BJ (cell line): Measurements from ENCODE around the gene ANKRD44. TPM values are rescaled to one million over a fixed set of nuclear protein-coding genes. Genes with fewer than 3 reads are reported as not detected.
A peak's percentile ranks its signal among the peaks of the same experiment; 100 is the strongest.

Source experiments
- CTCF ChIA-PET: fragments of 350-600 bp; formaldehyde crosslinking; extraction: SDS; loops from one replicate; lab custom pipeline; 2021; ENCODE audit warnings: antibody characterized with exemption, inconsistent platforms; lab: Yijun Ruan, JAX
- POLR2A ChIA-PET: fragments of 300-600 bp; sonication (Branson Sonifier 250); formaldehyde crosslinking; extraction: SDS; loops from one replicate; lab custom pipeline; 2021; ENCODE audit warnings: antibody characterized with exemption; lab: Charles Lee
- DNase-seq: peaks from one replicate; pipeline ENCODE4 v3.0.0-alpha.2; 2011; ENCODE audit warnings: low read depth
- H3K27me3 ChIP-seq: 2 replicates; pipeline ENCODE4 v1.6.0; 2011; ENCODE audit warnings: low read length; ENCODE audit not compliant: control insufficient read depth, insufficient read depth
- H3K36me3 ChIP-seq: 2 replicates; pipeline ENCODE4 v1.5.1; 2011; ENCODE audit warnings: low read length; ENCODE audit not compliant: control insufficient read depth, insufficient read depth
- H3K4me3 ChIP-seq: 2 replicates; pipeline ENCODE4 v1.5.1; 2011; ENCODE audit warnings: low read depth, mild to moderate bottlenecking, control low read depth, low read length
- CTCF ChIP-seq: IDR thresholded peaks from 2 replicates; pipeline ENCODE4 v1.5.1; 2011; ENCODE audit warnings: low read depth, mild to moderate bottlenecking, control low read depth, inconsistent platforms, low read length, moderate library complexity; ENCODE audit not compliant: insufficient read depth
- polyA plus RNA-seq: library from polyadenylated mRNA; depleted of rRNA; stranded (reverse); fragments of >200 nt; gene quantifications from 2 replicates; pipeline ENCODE4 v1.2.3, GENCODE V29; 2011

ANKRD44 gene
- polyA plus RNA-seq, 1 experiment, result 12.4 TPM

GRCh38 chr2:197286805-197287595 is 23.6 kb downstream of the ANKRD44 start:
- DNase-seq, result peak; percentile 55
- Histone ChIP-seq H3K36me3 (no peaks in the 10 kb centered on the region), H3K4me3 (no peak overlapping the region), H3K27me3 (no peaks in the 10 kb centered on the region)
- POLR2A ChIA-PET, result interaction anchor here (0.7 kb wide), 1 partner anchor 9 kb away, joined by 3 read pairs; no protein-coding TSS in a partner anchor
- CTCF ChIA-PET, result interaction anchor here (0.9 kb wide), 1 partner anchor 30 kb away, joined by 4 read pairs; no protein-coding TSS in a partner anchor
- TF ChIP-seq CTCF, result no peak

GRCh38 chr2:197285361-197285760 is 25.2 kb downstream of the ANKRD44 start:
- ChIA-PET POLR2A (no interaction called here), CTCF (interaction anchor here (1.3 kb wide), 1 partner anchor 10 kb away, joined by 4 read pairs; no protein-coding TSS in a partner anchor)
- Histone ChIP-seq H3K36me3 (no peaks in the 10 kb centered on the region), H3K4me3 (no peak overlapping the region), H3K27me3 (no peaks in the 10 kb centered on the region)
- DNase-seq, result no peak
- no peak for TF ChIP-seq CTCF

GRCh38 chr2:197284956-197285355 is 25.6 kb downstream of the ANKRD44 start:
- CTCF ChIA-PET, result interaction anchor here (1.3 kb wide), 1 partner anchor 11 kb away, joined by 4 read pairs; no protein-coding TSS in a partner anchor
- no peak overlapping the region for H3K4me3 ChIP-seq
- no peak for DNase-seq
- H3K27me3 ChIP-seq, result no peaks in the 10 kb centered on the region
- no peak for TF ChIP-seq CTCF
- no peaks in the 10 kb centered on the region for H3K36me3 ChIP-seq
- POLR2A ChIA-PET, result no interaction called here

GRCh38 chr2:197281421-197281820 is 29.2 kb downstream of the ANKRD44 start:
- CTCF ChIA-PET, result no interaction called here
- H3K27me3 ChIP-seq, result no peaks in the 10 kb centered on the region; the same call in 1 of the 2 replicates
- H3K4me3 ChIP-seq, result no peak overlapping the region
- no peak for TF ChIP-seq CTCF
- no peak for DNase-seq
- H3K36me3 ChIP-seq, result no peaks in the 10 kb centered on the region
- POLR2A ChIA-PET, result no interaction called here

- POLR2A ChIA-PET, result no interaction called here
- no peaks in the 10 kb centered on the region; the same call in 1 of the 2 replicates for H3K27me3 ChIP-seq
- peak; percentile 27 for DNase-seq
- CTCF ChIA-PET, result no interaction called here
- no peak for TF ChIP-seq CTCF
- H3K4me3 ChIP-seq, result no peak overlapping the region
- H3K36me3 ChIP-seq, result no peaks in the 10 kb centered on the region
These were observed 30.4 kb downstream of the ANKRD44 start for GRCh38 chr2:197280015-197280702.
